HG02798 (cell line): ENCODE results near the gene EYA3.

Experiments used
- ATAC-seq: cut with Tn5 transposase; IDR thresholded peaks from one replicate; pipeline ENCODE4 v1.9.1; 2021; ENCODE audit warnings: mild to moderate bottlenecking; ENCODE audit not compliant: unreplicated experiment, poor library complexity

The EYA3 gene

DNA sequence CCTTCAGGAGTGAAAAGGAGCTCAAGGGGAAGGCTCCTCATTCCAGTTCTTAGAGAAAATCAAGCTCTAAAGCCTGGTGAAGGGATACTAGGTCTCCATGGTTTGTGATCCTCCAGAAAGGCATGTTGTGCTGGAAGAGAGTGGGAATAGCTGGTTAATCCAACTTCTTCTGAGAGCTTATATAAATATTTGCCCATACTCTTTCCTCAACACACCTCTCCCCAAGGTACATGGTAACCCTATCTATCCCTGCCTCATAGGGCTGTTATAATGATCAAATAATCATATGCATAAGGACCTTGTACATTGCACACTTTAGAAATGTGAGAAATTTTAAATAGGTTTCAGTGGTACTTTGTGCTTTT is 114.0 kb downstream of the EYA3 start:
- no peak for ATAC-seq

DNA sequence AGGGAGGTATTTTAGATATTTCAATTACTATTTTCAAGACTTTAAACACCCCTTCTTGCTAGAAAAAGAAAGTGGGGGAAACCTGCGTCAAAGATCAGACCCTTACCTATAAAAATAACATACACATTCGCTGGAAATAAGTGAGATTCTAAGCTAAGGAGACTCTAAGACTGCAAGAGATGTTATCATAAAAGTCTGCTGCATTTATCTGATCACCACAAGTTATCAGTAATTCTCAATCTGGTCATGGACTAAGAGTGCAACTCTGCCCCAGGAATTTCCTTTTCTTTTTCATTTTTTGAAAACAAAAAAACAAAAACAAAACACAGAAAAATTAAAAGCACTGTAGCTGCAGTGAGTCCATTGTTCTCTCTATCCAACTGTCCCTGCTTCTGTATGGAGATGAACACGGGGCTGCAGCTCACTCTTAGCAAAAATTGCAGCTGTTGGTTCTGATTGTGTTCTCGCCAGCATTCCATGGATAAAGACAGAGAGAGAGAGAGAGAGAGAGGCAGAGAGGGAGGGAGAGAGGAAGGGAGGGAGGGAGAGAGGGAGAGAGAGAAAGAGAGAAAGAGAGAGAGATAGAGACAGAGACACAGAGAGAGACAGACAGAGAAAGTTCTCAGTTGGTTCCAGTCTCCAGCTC is 114.5 kb downstream of the EYA3 start:
- ATAC-seq, result no peak

DNA sequence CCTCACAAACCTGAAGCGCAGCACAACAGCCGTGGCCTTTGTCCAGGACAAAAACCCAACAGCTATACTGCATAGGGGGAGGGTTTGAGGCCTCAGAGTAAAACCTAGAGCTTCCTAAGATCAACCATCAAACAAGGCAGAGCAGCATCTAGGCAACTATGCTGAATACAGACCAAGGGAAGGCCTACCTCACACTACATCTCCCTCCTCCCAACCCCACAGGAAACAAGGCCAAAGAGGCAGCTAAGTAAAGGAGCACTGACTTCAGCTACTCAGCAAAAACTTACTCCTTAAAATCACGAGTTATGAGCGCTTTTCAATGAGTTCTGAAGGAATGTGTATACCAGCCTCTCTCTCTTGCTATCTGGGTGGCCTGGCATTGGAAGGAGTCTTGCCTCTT is 116.3 kb downstream of the EYA3 start:
- no peak for ATAC-seq

DNA sequence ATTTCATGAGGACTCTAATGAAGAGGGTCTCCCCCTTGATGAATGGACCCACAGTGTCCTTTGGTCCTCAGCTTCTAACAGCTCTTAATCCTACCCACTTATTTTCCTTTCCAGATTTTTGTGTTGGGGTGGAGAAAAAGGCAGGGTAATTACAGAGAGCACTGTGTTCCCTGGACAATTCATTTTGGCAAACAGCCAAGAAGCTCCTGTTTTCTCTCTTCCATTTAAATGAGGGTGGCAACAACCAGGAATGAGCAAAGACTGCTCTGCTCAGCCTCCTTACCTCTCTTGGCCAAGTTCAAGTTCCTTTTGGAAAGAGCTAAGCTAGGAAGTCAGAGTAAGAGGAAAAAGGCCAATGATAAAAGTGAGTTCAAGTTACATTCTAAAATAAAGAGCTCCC is 116.7 kb downstream of the EYA3 start:
- ATAC-seq, result no peak

DNA sequence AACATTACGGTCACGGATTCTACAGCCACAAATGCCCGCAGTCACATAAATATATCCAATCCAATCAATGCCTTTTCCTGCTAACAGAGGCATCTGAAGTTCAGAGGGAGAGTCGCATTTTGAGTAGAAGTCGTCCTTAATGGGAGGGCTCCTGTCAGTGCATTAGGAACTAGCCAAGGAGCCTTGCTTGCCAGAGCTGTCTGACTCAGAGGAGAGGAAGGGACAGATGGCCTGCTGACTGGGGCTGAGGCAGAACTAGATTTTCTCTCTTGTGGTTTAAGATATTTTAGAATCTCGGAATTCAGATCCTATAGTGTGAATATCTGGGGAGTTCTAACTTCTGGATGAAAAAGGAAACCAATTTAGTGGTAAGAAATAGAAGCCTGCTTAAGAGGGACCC is 118.0 kb downstream of the EYA3 start:
- no peak for ATAC-seq

DNA sequence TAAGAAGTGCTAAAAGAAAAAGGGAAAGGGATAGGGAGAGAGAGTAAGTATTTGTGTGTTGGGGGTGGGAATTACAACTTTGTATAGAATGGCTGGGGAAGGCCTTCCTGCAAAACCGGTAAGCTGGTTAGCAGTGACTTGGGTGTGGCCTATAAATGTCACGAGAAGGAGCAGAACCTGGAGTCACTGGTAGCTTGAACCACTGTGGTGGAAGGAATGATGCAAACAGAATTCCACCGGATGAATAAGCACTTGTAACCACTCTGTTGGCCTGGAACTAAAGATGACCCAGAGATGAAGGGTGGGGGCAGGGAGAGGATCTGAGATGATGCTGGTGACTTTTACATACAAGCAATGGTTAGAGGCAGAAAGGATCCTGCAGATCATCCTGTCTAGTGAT is 119.7 kb downstream of the EYA3 start:
- no peak for ATAC-seq

DNA sequence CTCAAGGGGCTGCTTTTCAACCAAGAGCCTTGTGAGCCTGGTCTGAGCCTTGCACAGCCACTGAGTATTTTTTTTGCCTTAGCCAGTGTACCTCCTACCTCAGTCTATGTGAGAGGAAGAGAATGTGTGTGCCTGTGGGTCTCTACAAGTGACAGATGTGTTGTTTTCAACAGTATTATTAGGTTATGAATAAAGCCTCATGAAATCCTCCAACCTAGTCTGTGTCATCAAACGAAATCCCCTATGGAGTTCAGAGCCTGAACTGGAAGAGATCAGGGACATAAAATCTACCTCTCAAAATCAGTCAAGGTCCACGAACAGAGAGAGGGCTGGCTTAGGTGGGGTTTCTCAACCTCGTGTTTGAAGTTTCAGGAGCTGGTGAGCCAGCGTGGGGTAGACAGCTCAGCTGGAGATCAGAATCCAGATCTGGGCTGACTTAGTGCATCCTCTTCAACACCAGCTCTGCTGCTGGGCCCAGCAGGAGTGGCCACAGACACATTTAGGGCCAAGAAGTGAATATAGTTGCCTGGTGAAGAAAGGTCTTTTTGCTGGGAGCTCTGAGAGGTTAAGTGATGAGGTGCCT is 120.4 kb downstream of the EYA3 start:
- no peak for ATAC-seq

DNA sequence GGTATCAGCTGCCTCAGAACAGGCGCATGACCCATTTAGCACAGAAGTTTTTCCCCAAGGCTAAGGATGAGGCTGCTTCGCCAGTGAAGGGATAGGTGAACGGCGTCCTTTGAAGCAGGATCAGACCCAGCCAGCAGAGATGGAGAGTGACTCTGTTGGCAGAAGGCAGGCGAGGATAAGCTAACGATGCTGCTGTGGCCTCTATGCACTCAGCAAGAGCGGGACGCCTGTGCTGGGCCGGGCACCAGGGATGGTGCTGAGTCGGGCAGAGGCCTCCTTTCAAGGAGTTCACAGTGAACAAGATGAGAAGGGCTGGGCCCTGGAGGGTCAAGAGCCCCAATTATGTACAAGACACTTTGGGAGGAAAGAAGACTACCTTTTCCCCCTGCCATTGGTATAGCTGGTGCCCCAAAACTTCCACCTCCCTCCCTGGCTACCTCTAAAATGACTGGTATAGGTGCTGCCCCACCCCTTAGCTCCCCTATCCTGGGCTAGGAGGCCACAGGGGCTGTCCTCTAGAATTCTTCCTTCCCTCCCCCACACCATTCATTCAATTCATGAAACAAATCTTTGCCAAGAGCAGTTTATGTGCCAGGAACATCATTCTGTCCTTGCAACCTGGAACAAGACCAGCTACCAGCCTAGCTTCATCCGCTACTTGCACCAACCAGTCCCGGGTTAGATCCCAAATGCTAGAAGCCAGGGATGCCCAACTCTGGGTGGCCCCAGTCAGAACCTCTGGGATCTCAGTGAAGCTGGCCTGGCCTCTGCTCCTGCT is 121.1 kb downstream of the EYA3 start:
- no peak for ATAC-seq

DNA sequence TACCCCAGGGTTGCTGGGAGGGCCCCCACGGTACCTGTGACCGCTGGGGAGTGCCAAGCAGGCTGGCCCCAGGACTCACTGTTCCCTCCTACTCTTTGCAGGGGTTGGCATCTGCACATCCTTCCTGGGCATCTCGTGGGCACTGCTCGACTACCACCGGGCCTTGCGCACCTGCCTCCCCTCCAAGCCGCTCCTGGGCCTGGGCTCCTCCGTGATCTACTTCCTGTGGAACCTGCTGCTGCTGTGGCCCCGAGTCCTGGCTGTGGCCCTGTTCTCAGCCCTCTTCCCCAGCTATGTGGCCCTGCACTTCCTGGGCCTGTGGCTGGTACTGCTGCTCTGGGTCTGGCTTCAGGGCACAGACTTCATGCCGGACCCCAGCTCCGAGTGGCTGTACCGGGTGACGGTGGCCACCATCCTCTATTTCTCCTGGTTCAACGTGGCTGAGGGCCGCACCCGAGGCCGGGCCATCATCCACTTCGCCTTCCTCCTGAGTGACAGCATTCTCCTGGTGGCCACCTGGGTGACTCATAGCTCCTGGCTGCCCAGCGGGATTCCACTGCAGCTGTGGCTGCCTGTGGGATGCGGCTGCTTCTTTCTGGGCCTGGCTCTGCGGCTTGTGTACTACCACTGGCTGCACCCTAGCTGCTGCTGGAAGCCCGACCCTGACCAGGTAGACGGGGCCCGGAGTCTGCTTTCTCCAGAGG is 121.9 kb downstream of the EYA3 start:
- ATAC-seq, result no peak

DNA sequence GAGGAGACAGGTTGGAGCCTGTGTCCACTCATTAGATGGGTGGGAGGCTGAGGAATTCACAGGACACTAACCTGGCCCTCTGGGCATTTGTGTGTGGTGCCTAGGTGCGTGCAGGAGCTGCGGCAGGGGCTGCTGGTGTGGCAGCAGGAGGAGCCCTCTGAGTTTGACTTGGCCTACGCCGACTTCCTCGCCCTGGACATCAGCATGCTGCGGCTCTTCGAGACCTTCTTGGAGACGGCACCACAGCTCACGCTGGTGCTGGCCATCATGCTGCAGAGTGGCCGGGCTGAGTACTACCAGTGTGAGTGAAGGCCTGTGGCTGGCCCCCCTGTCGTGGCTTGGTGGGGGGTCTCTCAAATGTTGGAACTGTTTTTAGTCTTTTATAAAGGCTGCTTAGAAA is 125.0 kb downstream of the EYA3 start:
- ATAC-seq, result no peak

DNA sequence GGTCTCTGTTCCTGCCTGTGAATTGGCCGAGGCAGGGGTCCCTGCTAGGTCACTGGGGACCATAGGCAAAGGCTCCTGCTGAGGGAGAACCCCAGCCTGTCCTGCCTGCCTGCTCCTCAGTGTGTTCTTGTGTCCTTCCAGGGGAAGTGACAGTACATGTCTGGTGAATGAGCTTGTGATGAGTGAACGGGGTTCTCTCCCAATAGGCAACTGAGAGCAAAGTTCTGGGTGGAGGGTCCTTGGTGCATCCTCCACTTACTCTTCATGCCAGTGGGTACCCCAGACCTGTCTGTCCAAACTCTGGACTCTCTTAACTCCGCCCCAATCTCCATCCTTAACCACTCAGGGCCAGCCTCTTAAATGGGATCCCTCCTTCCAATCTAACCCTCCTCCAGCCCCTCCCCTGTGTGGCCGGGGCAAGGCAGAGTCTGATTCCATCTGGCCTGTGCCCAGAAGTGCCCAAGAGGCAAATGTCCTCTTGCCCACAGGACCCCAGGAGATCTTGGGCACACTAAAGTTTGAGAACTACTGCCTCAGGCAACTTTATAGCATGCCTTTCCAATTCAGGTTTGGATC is 126.7 kb downstream of the EYA3 start:
- no peak for ATAC-seq

DNA sequence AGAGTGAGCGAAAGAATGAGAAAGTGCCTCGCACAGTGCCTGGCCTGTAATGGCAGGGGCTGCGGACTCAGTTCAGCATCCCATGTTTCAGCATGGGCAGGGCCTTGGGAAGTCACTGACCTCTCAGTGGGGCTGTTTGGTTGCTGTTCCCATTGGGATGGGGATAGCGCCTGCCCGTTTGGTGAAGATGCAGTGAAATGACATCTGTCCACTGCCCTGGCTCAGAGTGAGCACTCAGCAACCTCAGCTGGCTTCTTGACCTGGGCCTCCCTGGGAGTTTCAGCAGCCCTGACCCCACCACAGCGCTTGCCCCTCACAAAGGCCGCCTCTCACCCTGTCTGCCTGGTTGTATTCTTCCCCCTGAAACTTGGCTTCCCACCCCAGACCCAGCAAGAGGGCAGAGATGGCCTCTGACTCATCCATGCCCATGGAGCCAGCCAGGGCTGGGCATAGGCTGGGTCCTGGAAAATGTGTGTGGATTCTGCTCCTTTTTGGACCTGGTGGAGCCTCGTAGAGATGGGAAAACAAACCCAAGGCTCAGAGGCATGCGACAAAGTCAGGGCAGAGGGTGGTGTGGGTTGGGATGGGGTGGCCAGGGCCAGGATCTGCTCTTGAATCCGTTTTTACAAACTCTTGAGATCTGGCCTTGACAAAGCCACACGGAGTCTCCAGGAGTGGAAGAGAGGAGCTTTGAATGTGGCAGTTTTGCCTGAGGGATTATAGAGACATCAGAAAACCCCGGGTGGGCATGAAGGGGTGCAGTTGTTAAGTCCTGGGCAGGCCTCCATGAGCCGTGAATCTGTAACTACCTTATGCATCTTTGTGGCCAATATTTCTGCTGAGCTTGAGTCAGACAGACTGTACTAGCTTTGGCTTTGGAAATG is 127.4 kb downstream of the EYA3 start:
- ATAC-seq, result no peak

DNA sequence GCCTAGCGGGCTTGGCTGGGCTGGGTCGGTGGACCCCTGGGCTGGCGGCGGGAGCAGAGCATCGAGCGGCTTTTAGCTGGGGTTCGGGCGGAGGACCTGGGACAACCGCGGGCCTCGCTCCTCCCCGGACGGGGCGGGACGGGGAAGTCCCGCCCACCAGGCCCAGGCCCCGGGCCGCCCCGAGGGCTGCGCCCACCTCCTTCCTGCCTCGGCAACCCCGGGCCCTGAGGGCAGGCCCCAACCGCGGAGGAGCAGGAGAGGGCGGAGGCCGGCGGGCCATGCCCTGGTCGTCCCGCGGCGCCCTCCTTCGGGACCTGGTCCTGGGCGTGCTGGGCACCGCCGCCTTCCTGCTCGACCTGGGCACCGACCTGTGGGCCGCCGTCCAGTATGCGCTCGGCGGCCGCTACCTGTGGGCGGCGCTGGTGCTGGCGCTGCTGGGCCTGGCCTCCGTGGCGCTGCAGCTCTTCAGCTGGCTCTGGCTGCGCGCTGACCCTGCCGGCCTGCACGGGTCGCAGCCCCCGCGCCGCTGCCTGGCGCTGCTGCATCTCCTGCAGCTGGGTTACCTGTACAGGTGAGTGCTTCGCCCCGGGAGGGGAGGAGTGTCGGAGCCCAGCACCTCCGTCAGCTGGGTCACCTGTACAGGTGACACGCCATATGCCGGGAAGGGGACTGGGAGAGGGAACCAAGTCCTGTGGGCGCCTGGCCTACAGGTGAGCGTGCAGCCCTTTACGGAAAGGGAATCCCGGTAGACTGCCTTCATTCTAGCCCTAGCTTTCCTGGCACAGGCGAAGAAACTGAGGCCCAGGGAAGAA is 128.4 kb downstream of the EYA3 start, which contains the start of gene XKR8:
Gene XKR8, plus strand, starts transcription at position 182 of the 812 bp plus-strand sequence. Its CDS starts 97 bp downstream, at position 279.
- ATAC-seq, result peak; percentile 85

DNA sequence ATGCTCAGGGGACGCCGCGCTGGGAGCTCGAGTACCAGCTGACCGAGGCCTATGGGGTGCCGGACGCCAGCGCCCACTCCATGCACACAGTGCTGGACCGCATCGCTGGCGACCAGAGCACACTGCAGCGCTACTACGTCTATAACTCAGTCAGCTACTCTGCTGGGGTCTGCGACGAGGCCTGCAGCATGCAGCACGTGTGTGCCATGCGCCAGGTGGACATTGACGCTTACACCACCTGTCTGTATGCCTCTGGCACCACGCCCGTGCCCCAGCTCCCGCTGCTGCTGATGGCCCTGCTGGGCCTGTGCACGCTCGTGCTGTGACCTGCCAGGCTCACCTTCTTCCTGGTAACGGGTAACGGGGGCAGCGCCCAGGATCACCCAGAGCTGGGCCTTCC is 129.9 kb downstream of the EYA3 start:
- no peak for ATAC-seq

DNA sequence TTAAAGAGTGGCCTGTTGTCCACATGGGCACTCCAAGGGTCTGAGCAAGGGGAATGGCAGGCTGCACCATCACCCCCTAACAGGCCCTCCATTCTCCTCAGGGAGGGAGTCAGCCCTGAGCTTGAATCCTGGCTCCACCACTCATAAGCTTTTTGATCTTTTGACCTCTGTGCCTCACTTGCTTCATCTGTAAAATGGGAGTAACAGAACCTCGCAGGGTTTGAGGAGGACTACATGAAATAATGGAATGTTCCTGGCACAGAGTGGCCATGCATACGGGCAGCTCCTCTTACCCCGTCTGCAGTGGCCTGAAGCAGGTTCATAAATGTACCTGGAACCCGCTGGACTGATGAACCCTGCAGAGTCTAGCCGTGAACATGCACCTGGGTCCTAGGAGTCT is 130.8 kb downstream of the EYA3 start:
- ATAC-seq, result no peak

DNA sequence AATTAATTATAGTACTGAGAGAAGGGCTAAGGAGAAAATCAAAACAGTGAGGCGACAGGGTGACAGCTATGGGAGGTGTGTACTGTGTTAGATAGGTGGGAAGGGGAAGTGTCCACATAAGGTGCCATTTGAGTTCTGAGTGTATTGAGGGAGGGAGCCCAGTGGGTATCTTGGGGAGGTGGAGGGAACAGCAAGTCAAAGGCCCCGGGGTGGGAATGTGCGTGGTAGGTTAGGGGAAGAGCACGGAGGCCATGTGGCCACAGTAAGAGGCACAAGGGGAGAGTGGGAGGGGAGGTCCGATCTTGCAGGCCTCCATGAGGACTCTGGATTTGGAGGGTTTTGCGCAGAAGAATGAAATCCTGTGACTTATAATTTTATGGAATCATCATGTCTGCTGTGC is 131.6 kb downstream of the EYA3 start:
- no peak for ATAC-seq

DNA sequence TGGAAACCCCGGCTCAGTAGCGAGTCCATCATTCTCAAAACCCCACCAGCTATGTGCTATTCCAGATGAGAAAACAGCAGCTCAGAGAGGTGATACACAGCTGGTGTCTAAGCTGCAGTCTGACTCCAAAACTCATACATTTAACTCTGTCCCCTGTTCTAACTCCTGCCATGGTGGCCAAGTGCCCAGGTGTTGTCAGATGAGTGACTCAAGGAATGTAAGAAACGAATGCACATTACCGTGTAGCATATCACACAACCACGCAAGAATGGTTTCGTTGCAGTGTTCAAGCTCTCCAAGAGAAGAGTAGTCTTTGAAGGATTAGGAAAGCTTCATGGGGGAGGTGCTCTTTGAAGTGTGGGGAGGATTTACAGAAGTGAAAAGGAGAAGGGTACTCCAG is 133.3 kb downstream of the EYA3 start:
- no peak for ATAC-seq

DNA sequence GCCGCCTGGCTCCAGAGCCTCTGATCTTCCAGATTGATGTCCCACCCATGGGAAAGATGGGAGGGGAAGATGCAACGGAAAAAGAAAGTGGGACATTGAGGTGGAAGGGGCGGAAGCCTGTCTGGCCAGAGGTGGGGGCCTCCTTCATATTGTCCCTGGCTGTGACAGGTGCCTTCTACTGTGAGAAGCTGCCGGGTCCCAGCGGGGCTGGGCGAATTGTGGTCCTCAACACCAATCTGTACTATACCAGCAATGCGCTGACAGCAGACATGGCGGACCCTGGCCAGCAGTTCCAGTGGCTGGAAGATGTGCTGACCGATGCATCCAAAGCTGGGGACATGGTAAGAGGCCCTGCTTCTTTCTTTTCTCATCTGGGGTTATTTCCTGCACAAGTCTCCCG is 134.2 kb downstream of the EYA3 start:
- no peak for ATAC-seq

DNA sequence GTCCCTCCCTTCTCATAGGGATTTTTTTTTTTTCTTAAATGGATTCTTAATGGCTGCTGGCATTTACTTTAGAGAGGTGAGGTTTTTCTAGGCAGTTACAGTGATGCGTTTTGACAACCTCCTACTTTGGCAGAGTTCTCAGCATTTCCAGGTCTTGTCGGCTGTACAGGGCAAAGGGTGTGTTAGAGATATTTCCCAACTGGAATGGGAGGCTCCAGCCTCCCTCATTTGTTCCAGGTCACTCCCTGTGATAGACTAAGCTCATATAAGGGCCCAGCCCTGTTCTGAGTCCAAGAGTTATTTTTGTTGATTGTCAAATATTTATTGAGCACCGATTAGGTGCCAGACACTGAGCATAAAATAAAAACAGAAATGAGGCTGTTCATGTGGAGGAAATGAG is 136.3 kb downstream of the EYA3 start:
- ATAC-seq, result no peak
